GM18951 (cell line): ENCODE results near the gene PDLIM3.

ENCODE experiments used
- POLR2A ChIP-seq: IDR thresholded peaks from 4 replicates; pipeline ENCODE4 v1.6.1; 2011; ENCODE audit warnings: mild to moderate bottlenecking; ENCODE audit not compliant: insufficient read length, insufficient read depth; ENCODE audit errors: extremely low read depth
- in situ Hi-C: fragments of 300-500 bp; cut with MboI; formaldehyde crosslinking; loops from one replicate; pipeline ENCODE4 v1.12.0; 2022; ENCODE audit warnings: low sequenced_read_pairs, mixed read lengths, inconsistent platforms; ENCODE audit not compliant: unreplicated experiment

PDLIM3 gene

DNA sequence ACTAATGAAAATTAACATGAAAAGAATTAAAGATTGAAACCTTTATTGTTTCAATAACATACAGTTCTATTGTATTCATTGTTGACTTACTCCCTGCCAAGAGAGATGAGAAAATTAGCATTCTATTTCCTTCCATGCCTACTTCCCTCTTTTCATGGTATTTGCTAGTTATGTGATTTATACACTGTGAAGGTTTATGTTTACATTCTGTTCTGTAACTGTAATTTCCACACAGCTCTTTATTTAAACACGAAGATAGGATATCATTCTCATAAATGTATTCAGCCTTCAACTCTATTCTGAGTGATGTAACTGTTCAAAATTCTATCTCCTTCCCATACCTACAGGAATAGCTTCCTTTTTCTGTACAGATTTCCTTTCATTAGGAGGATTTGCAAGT, 70.4 kb downstream of the PDLIM3 start:
- in situ Hi-C loops, result loop anchor here (25.0 kb wide), 1 partner anchor 572 kb away; no protein-coding TSS in a partner anchor

GRCh38 chr4:185464183-185464582, 71.1 kb downstream of the PDLIM3 start:
- in situ Hi-C loops, result loop anchor here (25.0 kb wide), 1 partner anchor 573 kb away; no protein-coding TSS in a partner anchor

More for the DNA sequence above, 70.4 kb downstream of the PDLIM3 start:
- TF ChIP-seq POLR2A, result no peak

DNA sequence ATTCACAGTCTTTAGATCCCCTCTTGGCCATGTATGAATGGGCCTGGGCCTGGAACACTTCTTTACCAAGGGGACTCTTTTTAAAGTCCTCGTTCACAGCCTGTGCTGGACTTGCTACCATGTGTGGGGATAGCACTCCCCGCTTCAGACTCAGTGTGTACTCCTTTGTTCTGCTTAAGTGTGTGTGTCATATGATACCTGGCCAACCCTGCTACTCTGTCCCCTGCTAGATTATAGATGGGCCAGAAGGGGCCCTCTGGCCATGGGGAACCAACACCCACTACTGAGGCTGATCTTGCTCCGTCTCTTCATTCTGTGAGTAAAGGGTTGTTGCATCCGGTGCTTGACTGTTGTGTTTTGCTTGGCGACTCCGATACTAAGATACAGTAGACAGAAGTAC, 71.8 kb downstream of the PDLIM3 start:
- no peak for TF ChIP-seq POLR2A
- in situ Hi-C loops, result loop anchor here (25.0 kb wide), 1 partner anchor 574 kb away; no protein-coding TSS in a partner anchor

More at GRCh38 chr4:185464183-185464582, 71.1 kb downstream of the PDLIM3 start:
- TF ChIP-seq POLR2A, result no peak

DNA sequence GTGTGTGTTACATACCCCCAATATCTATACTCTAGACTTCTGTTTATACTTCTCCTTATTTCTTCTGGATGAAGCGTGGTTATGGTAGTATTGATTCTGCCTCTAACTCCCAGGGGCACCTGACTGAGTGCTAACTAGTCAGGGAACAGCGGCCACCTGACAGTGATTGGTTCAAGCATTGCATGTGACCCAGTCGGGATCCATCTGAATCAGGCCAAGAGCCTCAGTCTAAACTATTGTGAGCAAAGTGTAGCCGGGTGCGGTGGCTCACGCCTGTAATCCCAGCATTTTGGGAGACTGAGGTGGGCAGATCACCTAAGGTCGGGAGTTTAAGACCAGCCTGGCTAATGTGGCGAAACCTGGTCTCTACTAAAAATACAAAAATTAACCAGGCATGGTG, 73.7 kb downstream of the PDLIM3 start:
- in situ Hi-C loops, result loop anchor here (25.0 kb wide), 1 partner anchor 576 kb away; no protein-coding TSS in a partner anchor
- no peak for TF ChIP-seq POLR2A

DNA sequence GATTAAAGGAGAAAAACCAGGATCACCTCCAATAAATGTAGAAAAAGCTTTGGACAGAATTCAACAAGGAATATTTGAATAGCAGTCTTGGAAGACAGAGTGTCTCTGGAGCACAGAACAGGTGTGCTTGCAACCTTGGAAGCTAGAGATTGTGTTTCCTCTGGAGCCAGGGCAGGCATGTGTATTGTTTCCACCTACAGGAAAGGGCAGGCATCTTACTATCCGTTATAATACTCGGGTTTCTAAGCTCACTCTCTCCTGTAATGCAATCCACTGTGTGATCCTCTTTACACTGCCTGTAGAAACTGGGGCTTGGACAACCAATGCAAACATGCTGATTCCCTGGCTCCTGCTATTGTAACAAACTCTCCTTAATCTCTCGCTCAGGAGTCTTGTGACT, 78.2 kb downstream of the PDLIM3 start:
- in situ Hi-C loops, result loop anchor here (25.0 kb wide), 1 partner anchor 580 kb away; no protein-coding TSS in a partner anchor
- TF ChIP-seq POLR2A, result no peak

- no peak for TF ChIP-seq POLR2A
- in situ Hi-C loops, result loop anchor here (25.0 kb wide), 1 partner anchor 581 kb away; no protein-coding TSS in a partner anchor
Measured at GRCh38 chr4:185456131-185456530, 79.2 kb downstream of the PDLIM3 start.
